CD4-positive, alpha-beta memory T cell (primary cell): ENCODE results near the gene MTMR3. TPM values are rescaled to one million over a fixed set of nuclear protein-coding genes. Genes with fewer than 3 reads are reported as not detected.
A peak's percentile ranks its signal among the peaks of the same experiment; 100 is the strongest.

ENCODE experiments used
- CTCF ChIA-PET: fragments of 350-600 bp; sonication (Branson Sonifier 250); formaldehyde crosslinking; loops from one replicate; lab custom pipeline; 2021; ENCODE audit warnings: inconsistent platforms; ENCODE audit not compliant: partially characterized antibody; lab: Charles Lee
- POLR2A ChIA-PET: fragments of 350-600 bp; sonication (Branson Sonifier 250); formaldehyde crosslinking; loops from one replicate; lab custom pipeline; 2021; ENCODE audit not compliant: partially characterized antibody; lab: Charles Lee
- DNase-seq, 5 donors: peaks; one replicate each; pipeline versions ENCODE4 v3.0.0 to v3.0.0-alpha.2; 2020 to 2022; ENCODE audit warnings: mixed read lengths in 1 of 5
- H3K27ac ChIP-seq: one replicate; pipeline ENCODE4 v1.7.0; 2013; ENCODE audit warnings: low read depth, low read length
- H3K27me3 ChIP-seq: 2 replicates; pipeline ENCODE4 v1.7.0; 2013; ENCODE audit warnings: mild to moderate bottlenecking, low read length, moderate library complexity; ENCODE audit not compliant: insufficient read depth
- H3K36me3 ChIP-seq: 2 replicates; pipeline ENCODE4 v1.7.0; 2013; ENCODE audit warnings: mild to moderate bottlenecking, low read length, moderate library complexity; ENCODE audit not compliant: insufficient read depth
- H3K4me1 ChIP-seq: 2 replicates; pipeline ENCODE4 v1.7.0; 2013; ENCODE audit warnings: mild to moderate bottlenecking, low read length, moderate library complexity; ENCODE audit not compliant: insufficient read depth
- H3K4me3 ChIP-seq, 2 donors: one replicate each; pipeline ENCODE4 v1.7.0; 2013; ENCODE audit warnings: low read length in 2 of 2, mild to moderate bottlenecking in 1 of 2
- H3K9me3 ChIP-seq, 2 donors: one replicate each; pipeline ENCODE4 v1.7.0; 2013; ENCODE audit warnings: low read length in 2 of 2, control low read depth in 1 of 2; ENCODE audit not compliant: control insufficient read depth in 1 of 2
- H3K27ac Mint-ChIP-seq, 7 donors: one replicate each; pipeline ENCODE4 v1.8.0; 2020 to 2021; ENCODE audit warnings: mixed read lengths in 7 of 7, mild to moderate bottlenecking in 6 of 7, inconsistent platforms in 3 of 7, moderate library complexity in 3 of 7
- H3K27me3 Mint-ChIP-seq, 2 donors: one replicate each; pipeline ENCODE4 v1.8.0; 2020 to 2021; ENCODE audit warnings: mixed read lengths in 2 of 2
- H3K36me3 Mint-ChIP-seq, 2 donors: one replicate each; pipeline ENCODE4 v1.8.0; 2020 to 2021; ENCODE audit warnings: mixed read lengths in 2 of 2, inconsistent platforms in 1 of 2, mild to moderate bottlenecking in 1 of 2
- H3K4me1 Mint-ChIP-seq, 4 donors: one replicate each; pipeline ENCODE4 v1.8.0; 2020 to 2021; ENCODE audit warnings: mixed read lengths in 4 of 4, mild to moderate bottlenecking in 1 of 4
- H3K4me3 Mint-ChIP-seq, 8 donors: one replicate each; pipeline ENCODE4 v1.8.0; 2020 to 2021; ENCODE audit warnings: mixed read lengths in 8 of 8, mild to moderate bottlenecking in 7 of 8, moderate library complexity in 6 of 8, inconsistent platforms in 3 of 8
- H3K9me3 Mint-ChIP-seq, 8 donors: one replicate each; pipeline ENCODE4 v1.8.0; 2020 to 2021; ENCODE audit warnings: mixed read lengths in 8 of 8, mild to moderate bottlenecking in 5 of 8, inconsistent platforms in 3 of 8, moderate library complexity in 1 of 8
- intact Hi-C: fragments of 100-400 bp; cut with micrococcal nuclease; formaldehyde crosslinking; loops from one replicate; pipeline ENCODE4 v1.15.1; 2023
- polyA plus RNA-seq, 2 donors: library from polyadenylated mRNA; unstranded; fragments of 300-500 nt; fragmentation: Illumina TruSeq; gene quantifications; one replicate each; pipeline ENCODE4 v1.2.3, GENCODE V29; 2021
- total RNA-seq, 2 experiments: library from RNA; stranded (reverse); gene quantifications; one replicate each; pipeline ENCODE4 v1.2.3, GENCODE V29; 2021

The MTMR3 gene
- total and polyA plus RNA-seq, 4 experiments from 2014 or later, result 11.0 to 68.6 (median 43.3) TPM

GRCh38 chr22:29839039-29839438 lies 43.9 kb upstream of the MTMR3 start:
- POLR2A ChIA-PET, result interaction anchor here (2.8 kb wide), 1 partner anchor 285 kb away, joined by 12 read pairs; the partner anchor contains the start of gene THOC5
- intact Hi-C loops, result loop anchor here (2.0 kb wide), 1 partner anchor 258 kb away; the partner anchor contains the start of gene NIPSNAP1
- peaks cover 32% of the 10 kb centered on the region for H3K4me1 ChIP-seq

GRCh38 chr22:29840498-29840897 lies 42.5 kb upstream of the MTMR3 start:
- H3K9me3 Mint-ChIP-seq, result peaks cover 0 to under 1% (median 0%) of the 10 kb centered on the region in 8 donors
- CTCF ChIA-PET, result no interaction called here
- H3K27ac Mint-ChIP-seq, result no peak overlapping the region
- Histone ChIP-seq H3K4me1 (peaks cover 29% of the 10 kb centered on the region), H3K27ac (no peak overlapping the region), H3K9me3 (no peaks in the 10 kb centered on the region), H3K4me3 (no peak overlapping the region), H3K36me3 (no peaks in the 10 kb centered on the region), H3K27me3 (no peaks in the 10 kb centered on the region)
- no peak overlapping the region for H3K4me3 Mint-ChIP-seq
- H3K4me1 Mint-ChIP-seq, result peaks cover 23 to 36% (median 29%) of the 10 kb centered on the region in 4 donors
- H3K27me3 Mint-ChIP-seq, result no peaks in the 10 kb centered on the region
- POLR2A ChIA-PET, result no interaction called here
- intact Hi-C loops, result no loop called here
- no peak for DNase-seq
- peaks cover 0 to 13% of the 10 kb centered on the region in 2 donors for H3K36me3 Mint-ChIP-seq

More at GRCh38 chr22:29839039-29839438, 43.9 kb upstream of the MTMR3 start:
- peak in 1 of 5 donors; percentile 0 for DNase-seq
- peak overlapping the region; percentile 93 to 99 (median 97) for H3K4me3 Mint-ChIP-seq
- H3K27ac Mint-ChIP-seq, result peak overlapping the region; percentile 94 to 99 (median 98)
- H3K36me3 Mint-ChIP-seq, result peaks cover 4 to 18% of the 10 kb centered on the region in 2 donors
- H3K4me1 Mint-ChIP-seq, result peaks cover 27 to 40% (median 33%) of the 10 kb centered on the region in 4 donors
- no peaks in the 10 kb centered on the region for H3K9me3 Mint-ChIP-seq
- Histone ChIP-seq H3K4me3 (peak overlapping the region in 1 of 2 donors; percentile 89), H3K9me3 (no peaks in the 10 kb centered on the region), H3K27me3 (no peaks in the 10 kb centered on the region), H3K36me3 (no peaks in the 10 kb centered on the region), H3K27ac (peak overlapping the region; percentile 72)
- no peaks in the 10 kb centered on the region for H3K27me3 Mint-ChIP-seq
- CTCF ChIA-PET, result no interaction called here

GRCh38 chr22:29842172-29842571 lies 40.8 kb upstream of the MTMR3 start:
- intact Hi-C loops, result no loop called here
- Mint-ChIP-seq H3K27ac (no peak overlapping the region), H3K27me3 (no peaks in the 10 kb centered on the region), H3K9me3 (peaks cover 0 to 10% (median 3%) of the 10 kb centered on the region in 8 donors), H3K4me1 (peaks cover 13 to 20% (median 15%) of the 10 kb centered on the region in 4 donors), H3K4me3 (no peak overlapping the region), H3K36me3 (peaks cover 0 to 9% of the 10 kb centered on the region in 2 donors)
- peaks cover 13% of the 10 kb centered on the region for H3K4me1 ChIP-seq
- H3K9me3 ChIP-seq, result no peaks in the 10 kb centered on the region
- DNase-seq, result no peak
- no peak overlapping the region for H3K4me3 ChIP-seq
- no peak overlapping the region for H3K27ac ChIP-seq
- POLR2A ChIA-PET, result interaction anchor here (0.6 kb wide), 1 partner anchor 10 kb away, joined by 3 read pairs; no protein-coding TSS in a partner anchor
- CTCF ChIA-PET, result no interaction called here
- H3K27me3 ChIP-seq, result no peaks in the 10 kb centered on the region
- H3K36me3 ChIP-seq, result no peaks in the 10 kb centered on the region

GRCh38 chr22:29842740-29843139 lies 40.2 kb upstream of the MTMR3 start:
- Histone ChIP-seq H3K4me3 (no peak overlapping the region), H3K4me1 (peaks cover 7% of the 10 kb centered on the region), H3K27me3 (no peaks in the 10 kb centered on the region), H3K27ac (no peak overlapping the region), H3K9me3 (no peaks in the 10 kb centered on the region), H3K36me3 (no peaks in the 10 kb centered on the region)
- ChIA-PET CTCF (no interaction called here), POLR2A (no interaction called here)
- peaks cover 0 to 4% of the 10 kb centered on the region in 2 donors for H3K36me3 Mint-ChIP-seq
- H3K4me3 Mint-ChIP-seq, result no peak overlapping the region
- peaks cover 9 to 14% (median 11%) of the 10 kb centered on the region in 4 donors for H3K4me1 Mint-ChIP-seq
- H3K27ac Mint-ChIP-seq, result no peak overlapping the region
- intact Hi-C loops, result no loop called here
- peaks cover 0 to 11% (median 3%) of the 10 kb centered on the region in 8 donors for H3K9me3 Mint-ChIP-seq
- no peak for DNase-seq
- H3K27me3 Mint-ChIP-seq, result no peaks in the 10 kb centered on the region

- H3K9me3 ChIP-seq, result no peaks in the 10 kb centered on the region
- no peaks in the 10 kb centered on the region for H3K4me1 ChIP-seq
- H3K27ac ChIP-seq, result no peak overlapping the region
- no peaks in the 10 kb centered on the region for H3K27me3 ChIP-seq
- intact Hi-C loops, result no loop called here
- CTCF ChIA-PET, result no interaction called here
- no peak overlapping the region for H3K27ac Mint-ChIP-seq
- no peaks in the 10 kb centered on the region for H3K4me1 Mint-ChIP-seq
- no peak overlapping the region for H3K4me3 ChIP-seq
- H3K9me3 Mint-ChIP-seq, result peaks cover 0 to 13% (median 3%) of the 10 kb centered on the region in 8 donors
- no peaks in the 10 kb centered on the region for H3K36me3 ChIP-seq
- no peaks in the 10 kb centered on the region for H3K27me3 Mint-ChIP-seq
- POLR2A ChIA-PET, result no interaction called here
- no peaks in the 10 kb centered on the region for H3K36me3 Mint-ChIP-seq
- DNase-seq, result no peak
- H3K4me3 Mint-ChIP-seq, result no peak overlapping the region
Observed at GRCh38 chr22:29846290-29846689, 36.7 kb upstream of the MTMR3 start.

GRCh38 chr22:29848111-29848510 lies 34.9 kb upstream of the MTMR3 start:
- H3K4me3 ChIP-seq, result no peak overlapping the region
- no peaks in the 10 kb centered on the region for H3K9me3 ChIP-seq
- Mint-ChIP-seq H3K4me3 (no peak overlapping the region), H3K27ac (no peak overlapping the region), H3K36me3 (no peaks in the 10 kb centered on the region), H3K4me1 (no peaks in the 10 kb centered on the region), H3K27me3 (no peaks in the 10 kb centered on the region), H3K9me3 (peaks cover 0 to 13% (median 3%) of the 10 kb centered on the region in 8 donors)
- no peak for DNase-seq
- no peaks in the 10 kb centered on the region for H3K4me1 ChIP-seq
- no peaks in the 10 kb centered on the region for H3K27me3 ChIP-seq
- POLR2A ChIA-PET, result no interaction called here
- CTCF ChIA-PET, result no interaction called here
- H3K27ac ChIP-seq, result no peak overlapping the region
- no peaks in the 10 kb centered on the region for H3K36me3 ChIP-seq
- intact Hi-C loops, result no loop called here

- H3K36me3 ChIP-seq, result no peaks in the 10 kb centered on the region
- no peak overlapping the region for H3K27ac ChIP-seq
- H3K27ac Mint-ChIP-seq, result peak overlapping the region in 1 of 7 donors; percentile 66
- no peak overlapping the region for H3K4me3 ChIP-seq
- CTCF ChIA-PET, result no interaction called here
- peaks cover 3% of the 10 kb centered on the region in 2 donors for H3K27me3 Mint-ChIP-seq
- no peaks in the 10 kb centered on the region for H3K27me3 ChIP-seq
- H3K9me3 Mint-ChIP-seq, result no peaks in the 10 kb centered on the region
- H3K9me3 ChIP-seq, result no peaks in the 10 kb centered on the region
- H3K36me3 Mint-ChIP-seq, result no peaks in the 10 kb centered on the region
- no peak for DNase-seq
- no peak overlapping the region for H3K4me3 Mint-ChIP-seq
- H3K4me1 ChIP-seq, result no peaks in the 10 kb centered on the region
- intact Hi-C loops, result no loop called here
- POLR2A ChIA-PET, result no interaction called here
- no peaks in the 10 kb centered on the region for H3K4me1 Mint-ChIP-seq
Observed at GRCh38 chr22:29854432-29854831, 28.5 kb upstream of the MTMR3 start.
